IMR-90 (cell line): ENCODE results near the gene UXS1.

Experiments
- BHLHE40 ChIP-seq: fragments of 150-350 bp; IDR thresholded peaks from 2 replicates; pipeline ENCODE4 v1.6.1; 2016; ENCODE audit warnings: mild to moderate bottlenecking, low read depth, low read length
- CTCF ChIP-seq: conservative IDR thresholded peaks from 2 replicates; pipeline ENCODE4 v1.5.1; 2012; ENCODE audit warnings: mild to moderate bottlenecking, low read depth, low read length, improper control_type of control experiment
- POLR2A ChIP-seq: IDR thresholded peaks from 2 replicates; pipeline ENCODE4 v1.6.1; 2012; ENCODE audit warnings: mild to moderate bottlenecking, low read depth, low read length

GRCh38 chr2:106113361-106113966 is 80.6 kb downstream of the UXS1 start:
- TF ChIP-seq POLR2A (no peak), CTCF (no peak), BHLHE40 (no peak)
